OCI-LY1 (cell line): ENCODE results near the gene S100A2.

ENCODE experiments used
- H2AFZ ChIP-seq: fragments of 200-600 bp; sonication (generic), shearing (Covaris generic); 2 replicates; pipeline ENCODE4 v1.6.0; 2014; ENCODE audit warnings: antibody characterized with exemption, mild to moderate bottlenecking, low read length
- H3F3A ChIP-seq: fragments of 200-600 bp; sonication (generic), shearing (Covaris generic); 2 replicates; pipeline ENCODE4 v1.6.0; 2014; ENCODE audit warnings: mild to moderate bottlenecking, antibody characterized with exemption, low read length, moderate library complexity; ENCODE audit not compliant: insufficient read depth
- H3K27ac ChIP-seq: fragments of 200-600 bp; sonication (generic); 2 replicates; pipeline ENCODE4 v1.5.1; 2014; ENCODE audit warnings: low read length, mixed run types, mild to moderate bottlenecking, low read depth; ENCODE audit not compliant: poor library complexity, severe bottlenecking
- H3K27me3 ChIP-seq: fragments of 200-600 bp; sonication (generic); 2 replicates; pipeline ENCODE4 v1.6.0; 2014; ENCODE audit warnings: antibody characterized with exemption, mild to moderate bottlenecking, low read length, moderate library complexity; ENCODE audit not compliant: insufficient read depth
- H3K36me3 ChIP-seq: fragments of 200-600 bp; sonication (generic); 2 replicates; pipeline ENCODE4 v1.6.1; 2014; ENCODE audit warnings: mild to moderate bottlenecking, antibody characterized with exemption, low read length, moderate library complexity, mixed read lengths; ENCODE audit not compliant: insufficient read depth
- H3K4me1 ChIP-seq: fragments of 200-600 bp; sonication (generic); 2 replicates; pipeline ENCODE4 v1.5.1; 2014; ENCODE audit warnings: mild to moderate bottlenecking, low read length, moderate library complexity; ENCODE audit not compliant: insufficient read depth, severe bottlenecking
- H3K4me2 ChIP-seq: fragments of 200-600 bp; sonication (generic), shearing (Covaris generic); 2 replicates; pipeline ENCODE4 v1.6.1; 2014; ENCODE audit warnings: low read length
- H3K4me3 ChIP-seq: fragments of 200-600 bp; sonication (generic); 2 replicates; pipeline ENCODE4 v1.5.1; 2014; ENCODE audit warnings: low read length, low read depth, mild to moderate bottlenecking, mixed read lengths; ENCODE audit not compliant: poor library complexity, severe bottlenecking
- H3K79me2 ChIP-seq: fragments of 200-600 bp; shearing (Covaris generic); 2 replicates; pipeline ENCODE4 v1.6.1; 2016; ENCODE audit warnings: mixed run types, low read length, mixed read lengths; ENCODE audit not compliant: insufficient read depth
- H3K9ac ChIP-seq: fragments of 200-600 bp; sonication (generic), shearing (Covaris generic); 2 replicates; pipeline ENCODE4 v1.6.1; 2014; ENCODE audit warnings: mild to moderate bottlenecking, low read length, mixed read lengths
- H3K9me2 ChIP-seq: fragments of 200-600 bp; sonication (generic), shearing (Covaris generic); 2 replicates; pipeline ENCODE4 v1.6.1; 2014; ENCODE audit warnings: low read depth, mild to moderate bottlenecking, low read length, mixed read lengths
- H3K9me3 ChIP-seq: fragments of 200-600 bp; shearing (Covaris generic); 2 replicates; pipeline ENCODE4 v1.6.1; 2014; ENCODE audit warnings: low read length, mixed read lengths
- H4K20me1 ChIP-seq: fragments of 200-600 bp; sonication (generic), shearing (Covaris generic); 2 replicates; pipeline ENCODE4 v1.6.0; 2016; ENCODE audit warnings: mild to moderate bottlenecking, low read length; ENCODE audit not compliant: insufficient read depth
- EZH2 ChIP-seq: fragments of 200-600 bp; sonication (generic), shearing (Covaris generic); IDR thresholded peaks from 2 replicates; pipeline ENCODE4 v1.8.0; 2017; ENCODE audit warnings: borderline replicate concordance, mixed run types, mild to moderate bottlenecking, antibody characterized with exemption, low read length, moderate library complexity, mixed read lengths
- TF ChIP-seq, protein P1 (sequence below): fragments of 200-600 bp; sonication (generic), shearing (Covaris generic); IDR thresholded peaks from 2 replicates; pipeline ENCODE4 v1.5.1; 2017; ENCODE audit warnings: mild to moderate bottlenecking, antibody characterized with exemption, low read length, moderate library complexity, mixed read lengths

Gene S100A2

DNA sequence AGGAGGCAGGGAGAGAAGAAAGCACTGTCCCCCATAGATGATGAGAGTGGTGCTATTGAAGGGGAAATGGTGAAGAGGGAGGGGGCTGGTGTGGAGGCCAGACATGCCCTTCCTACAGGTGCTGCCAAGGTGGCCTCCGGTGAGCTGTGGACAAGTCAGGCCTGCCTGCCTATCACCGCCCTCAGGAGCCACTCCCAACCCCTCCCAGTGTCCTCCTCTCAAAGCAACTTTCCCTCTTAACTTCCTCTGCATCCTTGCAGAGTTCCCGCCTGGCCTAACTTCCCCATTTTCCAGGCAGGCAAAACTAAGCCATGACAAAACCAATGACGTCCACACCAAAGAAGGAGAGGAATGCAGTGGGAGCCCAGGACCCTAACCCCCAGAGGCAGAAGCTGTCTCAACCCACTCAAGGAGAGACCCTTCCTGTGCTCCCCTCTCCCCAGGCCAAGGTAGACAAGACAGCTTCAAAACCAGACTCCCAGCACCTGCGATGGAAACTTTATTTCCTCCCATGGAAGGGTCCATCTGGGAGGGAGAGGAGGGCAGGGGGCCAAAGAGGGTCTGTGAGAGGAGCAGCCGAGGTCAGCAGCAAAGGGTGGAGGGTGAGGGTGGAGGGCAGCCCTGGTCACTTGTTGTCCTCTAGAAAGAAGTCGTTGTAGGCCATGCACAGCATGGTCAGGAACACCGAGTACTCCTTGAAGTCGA lies 28.8 kb downstream of the S100A2 start:
- H3F3A ChIP-seq = no peaks in the 10 kb centered on the region
- H3K4me1 ChIP-seq = peaks cover 15% of the 10 kb centered on the region

DNA sequence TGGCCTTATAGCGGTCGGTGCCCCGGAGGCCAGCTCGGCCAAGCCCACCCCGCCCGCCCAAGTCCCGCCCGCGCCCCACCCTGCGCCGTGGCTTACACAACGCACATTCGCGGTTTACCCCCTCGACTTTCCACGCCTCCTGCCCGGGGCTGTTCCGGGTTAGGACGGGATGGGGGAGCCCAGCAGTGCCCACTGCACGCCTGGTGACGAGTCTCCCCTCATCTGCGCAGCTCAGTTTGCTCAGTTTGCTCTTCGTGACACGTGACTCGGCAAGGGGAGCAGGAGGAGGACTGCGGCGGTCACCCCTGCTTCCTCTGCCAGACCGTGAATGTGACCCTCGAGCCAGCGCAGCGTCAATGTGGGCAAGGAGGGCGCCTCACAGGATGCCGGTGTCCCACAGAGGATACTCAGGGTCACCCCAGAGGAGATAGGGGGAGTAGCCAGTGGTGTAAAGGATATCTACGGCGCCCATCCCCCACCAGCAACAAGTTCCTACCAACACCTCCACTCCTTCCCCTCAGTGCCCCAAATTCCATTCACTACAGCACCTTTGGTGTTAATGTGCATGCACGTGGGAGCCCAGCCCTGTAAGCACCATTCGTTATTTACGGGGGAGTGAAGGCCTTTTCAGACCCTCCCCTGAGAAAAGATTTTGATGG lies 29.5 kb downstream of the S100A2 start:
- Histone ChIP-seq H3K9me3 (no peaks in the 10 kb centered on the region), H3F3A (no peaks in the 10 kb centered on the region), H4K20me1 (no peaks in the 10 kb centered on the region), H3K4me2 (peak overlapping the region; percentile 81), H3K4me1 (peaks cover 15% of the 10 kb centered on the region), H3K9me2 (no peaks in the 10 kb centered on the region), H3K79me2 (no peaks in the 10 kb centered on the region), H3K4me3 (peak overlapping the region; percentile 56), H3K36me3 (no peaks in the 10 kb centered on the region), H3K27me3 (no peaks in the 10 kb centered on the region), H3K9ac (peak overlapping the region; percentile 32; the same call in 1 of the 2 replicates), H2AFZ (no peak overlapping the region), H3K27ac (no peak overlapping the region)
- TF ChIP-seq, protein P1, sequence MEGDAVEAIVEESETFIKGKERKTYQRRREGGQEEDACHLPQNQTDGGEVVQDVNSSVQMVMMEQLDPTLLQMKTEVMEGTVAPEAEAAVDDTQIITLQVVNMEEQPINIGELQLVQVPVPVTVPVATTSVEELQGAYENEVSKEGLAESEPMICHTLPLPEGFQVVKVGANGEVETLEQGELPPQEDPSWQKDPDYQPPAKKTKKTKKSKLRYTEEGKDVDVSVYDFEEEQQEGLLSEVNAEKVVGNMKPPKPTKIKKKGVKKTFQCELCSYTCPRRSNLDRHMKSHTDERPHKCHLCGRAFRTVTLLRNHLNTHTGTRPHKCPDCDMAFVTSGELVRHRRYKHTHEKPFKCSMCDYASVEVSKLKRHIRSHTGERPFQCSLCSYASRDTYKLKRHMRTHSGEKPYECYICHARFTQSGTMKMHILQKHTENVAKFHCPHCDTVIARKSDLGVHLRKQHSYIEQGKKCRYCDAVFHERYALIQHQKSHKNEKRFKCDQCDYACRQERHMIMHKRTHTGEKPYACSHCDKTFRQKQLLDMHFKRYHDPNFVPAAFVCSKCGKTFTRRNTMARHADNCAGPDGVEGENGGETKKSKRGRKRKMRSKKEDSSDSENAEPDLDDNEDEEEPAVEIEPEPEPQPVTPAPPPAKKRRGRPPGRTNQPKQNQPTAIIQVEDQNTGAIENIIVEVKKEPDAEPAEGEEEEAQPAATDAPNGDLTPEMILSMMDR = no peak
- TF ChIP-seq EZH2 = no peak

More for the DNA sequence above, 28.8 kb downstream of the S100A2 start:
- Histone ChIP-seq H3K4me2 (peak overlapping the region; percentile 81), H4K20me1 (no peaks in the 10 kb centered on the region), H3K9me2 (no peaks in the 10 kb centered on the region), H3K27me3 (no peaks in the 10 kb centered on the region), H3K27ac (no peak overlapping the region), H3K79me2 (no peaks in the 10 kb centered on the region), H2AFZ (no peak overlapping the region), H3K36me3 (no peaks in the 10 kb centered on the region), H3K4me3 (peak overlapping the region; percentile 56), H3K9me3 (no peaks in the 10 kb centered on the region), H3K9ac (no peak overlapping the region; the same call in 1 of the 2 replicates)
- TF ChIP-seq, protein P1 = no peak
- no peak for TF ChIP-seq EZH2

DNA sequence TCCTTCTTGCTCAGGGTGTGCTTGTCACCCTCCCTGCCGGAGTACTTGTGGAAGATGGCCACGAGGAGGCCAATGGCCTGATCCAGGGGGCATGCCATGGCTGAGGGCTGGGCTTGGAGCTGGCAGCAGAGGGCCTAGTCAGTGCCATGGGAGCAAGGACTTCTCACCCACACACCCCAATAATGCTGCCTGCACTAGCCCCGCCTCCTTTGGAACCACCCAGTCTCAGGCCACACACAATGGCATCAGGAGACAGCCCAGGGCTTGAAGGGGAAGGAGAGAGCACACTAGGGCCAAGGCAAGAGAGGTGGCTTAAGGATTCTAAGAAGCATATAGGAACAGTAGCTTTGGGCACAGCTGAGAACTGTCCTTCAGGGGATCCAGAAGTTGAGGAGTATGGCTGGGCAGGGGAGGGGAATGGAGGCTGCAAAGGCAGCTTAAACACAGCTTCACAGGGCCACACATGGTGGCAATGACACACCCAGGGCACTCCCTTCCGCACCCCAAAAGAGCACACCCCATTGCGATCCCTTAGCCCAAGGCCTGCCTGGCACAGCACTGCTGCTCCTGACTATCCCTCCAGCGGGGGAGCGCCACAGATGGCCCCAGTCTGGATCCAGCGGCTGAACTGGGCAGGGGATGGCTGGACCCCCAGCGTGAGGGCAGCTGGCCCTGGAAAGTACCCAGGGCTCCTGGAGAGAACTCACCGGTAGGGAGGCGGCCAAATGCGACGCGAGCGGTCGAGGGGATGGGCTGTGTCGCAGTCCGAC lies 30.2 kb downstream of the S100A2 start, which contains the start of gene S100A6:
S100A6 (minus strand) TSS at position 750 of the 770 bp plus-strand sequence; CDS start at position 98, 652 bp downstream.
- Histone ChIP-seq H3K9ac (peak within 1 kb of the TSS; percentile 32; the same call in 1 of the 2 replicates), H2AFZ (no peak within 1 kb of the TSS), H3K27ac (no peak within 1 kb of the TSS), H3F3A (no peaks in the 10 kb centered on the region), H3K9me2 (no peaks in the 10 kb centered on the region), H3K4me1 (peaks cover 8% of the 10 kb centered on the region), H3K4me3 (peak within 1 kb of the TSS; percentile 56), H3K9me3 (no peaks in the 10 kb centered on the region), H3K36me3 (no peaks in the 10 kb centered on the region), H3K79me2 (no peaks in the 10 kb centered on the region), H3K4me2 (peak within 1 kb of the TSS; percentile 81), H3K27me3 (no peaks in the 10 kb centered on the region), H4K20me1 (no peaks in the 10 kb centered on the region)
- TF ChIP-seq, protein P1 = no peak
- no peak for TF ChIP-seq EZH2
